H9 (cell line): ENCODE data around the gene CELF1. TPM values are rescaled to one million over a fixed set of nuclear protein-coding genes. Genes with fewer than 3 reads are reported as not detected.
A peak's percentile ranks its signal among the peaks of the same experiment; 100 is the strongest.

Experiments used
- DNase-seq: peaks from one replicate; pipeline ENCODE4 v3.0.0-alpha.2; 2017
- H2AFZ ChIP-seq: one replicate; pipeline ENCODE4 v1.6.1; 2013; ENCODE audit warnings: mild to moderate bottlenecking, low read length, control low read depth, moderate library complexity
- H2AK5ac ChIP-seq: 2 replicates; pipeline ENCODE4 v1.6.1; 2013; ENCODE audit warnings: low read length, control low read depth, mixed read lengths; ENCODE audit not compliant: insufficient read length
- H2BK120ac ChIP-seq: one replicate; pipeline ENCODE4 v1.6.1; 2013; ENCODE audit warnings: low read depth, mild to moderate bottlenecking, low read length, control low read depth, inconsistent platforms; ENCODE audit not compliant: poor library complexity, severe bottlenecking
- H2BK12ac ChIP-seq: 2 replicates; pipeline ENCODE4 v1.6.1; 2013; ENCODE audit warnings: low read length, control low read depth, mixed read lengths, low read depth; ENCODE audit not compliant: insufficient read length
- H2BK15ac ChIP-seq: 2 replicates; pipeline ENCODE4 v1.6.1; 2013; ENCODE audit warnings: low read depth, low read length, control low read depth
- H2BK20ac ChIP-seq: one replicate; pipeline ENCODE4 v1.6.1; 2013; ENCODE audit warnings: low read depth, mild to moderate bottlenecking, low read length, control low read depth, inconsistent platforms; ENCODE audit not compliant: poor library complexity, severe bottlenecking
- H2BK5ac ChIP-seq: 2 replicates; pipeline ENCODE4 v1.6.1; 2013; ENCODE audit warnings: low read length, control low read depth, mixed read lengths; ENCODE audit not compliant: insufficient read length
- H3K14ac ChIP-seq: 2 replicates; pipeline ENCODE4 v1.6.1; 2013; ENCODE audit warnings: low read length, control low read depth; ENCODE audit not compliant: insufficient read depth
- H3K18ac ChIP-seq: 2 replicates; pipeline ENCODE4 v1.6.1; 2013; ENCODE audit warnings: low read depth, mild to moderate bottlenecking, mixed read lengths, low read length, control low read depth; ENCODE audit not compliant: insufficient read length
- H3K23ac ChIP-seq: 2 replicates; pipeline ENCODE4 v1.6.1; 2013; ENCODE audit warnings: low read length, control low read depth, mixed read lengths, low read depth; ENCODE audit not compliant: insufficient read length
- H3K23me2 ChIP-seq: 2 replicates; pipeline ENCODE4 v1.6.1; 2013; ENCODE audit warnings: low read depth, mild to moderate bottlenecking, mixed read lengths, low read length, control low read depth; ENCODE audit not compliant: insufficient read length, poor library complexity, severe bottlenecking
- H3K27ac ChIP-seq: 2 replicates; pipeline ENCODE4 v1.5.1; 2013; ENCODE audit warnings: low read length, control low read depth, mixed read lengths, low read depth; ENCODE audit not compliant: insufficient read length
- H3K27me3 ChIP-seq: 2 replicates; pipeline ENCODE4 v1.6.1; 2013; ENCODE audit warnings: low read length, control low read depth, inconsistent platforms; ENCODE audit not compliant: insufficient read depth
- H3K4ac ChIP-seq: 2 replicates; pipeline ENCODE4 v1.6.1; 2013; ENCODE audit warnings: low read depth, mild to moderate bottlenecking, control low read depth, inconsistent platforms, low read length, moderate library complexity
- H3K4me1 ChIP-seq: 2 replicates; pipeline ENCODE4 v1.6.1; 2013; ENCODE audit warnings: low read length, control low read depth, inconsistent platforms; ENCODE audit not compliant: insufficient read depth
- H3K4me2 ChIP-seq: 2 replicates; pipeline ENCODE4 v1.6.1; 2013; ENCODE audit warnings: low read length, control low read depth, mixed read lengths; ENCODE audit not compliant: insufficient read length, insufficient read depth
- H3K56ac ChIP-seq: 2 replicates; pipeline ENCODE4 v1.6.1; 2013; ENCODE audit warnings: low read depth, mild to moderate bottlenecking, mixed read lengths, low read length, control low read depth; ENCODE audit not compliant: insufficient read length
- H3K79me1 ChIP-seq: 2 replicates; pipeline ENCODE4 v1.6.1; 2013; ENCODE audit warnings: low read depth, mild to moderate bottlenecking, moderate library complexity, low read length, control low read depth, inconsistent platforms; ENCODE audit not compliant: insufficient read depth, poor library complexity, severe bottlenecking
- H3K79me2 ChIP-seq: 2 replicates; pipeline ENCODE4 v1.6.1; 2013; ENCODE audit warnings: low read length, control low read depth, inconsistent platforms; ENCODE audit not compliant: insufficient read depth
- H3K9ac ChIP-seq: 2 replicates; pipeline ENCODE4 v1.6.1; 2013; ENCODE audit warnings: low read length, control low read depth, mixed read lengths; ENCODE audit not compliant: insufficient read length; ENCODE audit errors: extremely low read depth
- H3K9me3 ChIP-seq: one replicate; pipeline ENCODE4 v1.6.1; 2013; ENCODE audit warnings: low read depth, low read length, inconsistent platforms; ENCODE audit not compliant: control insufficient read depth
- H3T11ph ChIP-seq: one replicate; pipeline ENCODE4 v1.6.1; 2013; ENCODE audit warnings: mild to moderate bottlenecking, low read length, control low read depth, inconsistent platforms
- H4K20me1 ChIP-seq: one replicate; pipeline ENCODE4 v1.6.1; 2013; ENCODE audit not compliant: control insufficient read depth, insufficient read length, insufficient read depth
- H4K5ac ChIP-seq: 2 replicates; pipeline ENCODE4 v1.6.1; 2013; ENCODE audit warnings: low read depth, mild to moderate bottlenecking, mixed read lengths, low read length, control low read depth; ENCODE audit not compliant: insufficient read length
- H4K8ac ChIP-seq: replicated peaks from 2 replicates; pipeline ENCODE4 v1.6.1; 2013; ENCODE audit warnings: low read length, control low read depth, mixed read lengths, low read depth; ENCODE audit not compliant: insufficient read length
- H4K91ac ChIP-seq: 2 replicates; pipeline ENCODE4 v1.6.1; 2013; ENCODE audit warnings: low read depth, mild to moderate bottlenecking, moderate library complexity, mixed read lengths, low read length, control low read depth; ENCODE audit not compliant: insufficient read length
- H3K27ac Mint-ChIP-seq, 3 experiments: 2 replicates in 2 of 3; 3 replicates in 1 of 3; pipeline ENCODE4 v1.8.0; 2020 to 2021; ENCODE audit warnings: mixed read lengths in 3 of 3, mild to moderate bottlenecking in 1 of 3, moderate library complexity in 1 of 3
- H3K27me3 Mint-ChIP-seq: 2 replicates; pipeline ENCODE4 v1.8.0; 2021; ENCODE audit warnings: low read depth, mild to moderate bottlenecking, moderate library complexity, mixed read lengths
- H3K36me3 Mint-ChIP-seq, 3 experiments: 2 replicates in 2 of 3; 3 replicates in 1 of 3; pipeline ENCODE4 v1.8.0; 2020 to 2021; ENCODE audit warnings: low read depth in 3 of 3, mixed read lengths in 3 of 3; ENCODE audit not compliant: insufficient read depth in 1 of 3
- H3K4me1 Mint-ChIP-seq, 2 experiments: 2 replicates each; pipeline ENCODE4 v1.8.0; 2020; ENCODE audit warnings: mixed read lengths in 2 of 2
- H3K4me3 Mint-ChIP-seq, 2 experiments: 2 replicates in 1 of 2; 3 replicates in 1 of 2; pipeline ENCODE4 v1.8.0; 2020 to 2021; ENCODE audit warnings: mild to moderate bottlenecking in 2 of 2, mixed read lengths in 2 of 2, moderate library complexity in 1 of 2
- H3K9me3 Mint-ChIP-seq, 2 experiments: 2 replicates in 1 of 2; 3 replicates in 1 of 2; pipeline ENCODE4 v1.8.0; 2020; ENCODE audit warnings: mild to moderate bottlenecking in 2 of 2, mixed read lengths in 2 of 2, moderate library complexity in 1 of 2
- WGBS: extraction: QIAGEN DNeasy Blood & Tissue Kit; methylation state at CpG from one replicate; pipeline ENCODE4 v1.1.7; 2013; ENCODE audit warnings: missing lambda C conversion rate, low lambda C conversion rate, mixed read lengths; ENCODE audit not compliant: insufficient read length; ENCODE audit errors: extremely low coverage; 5-methylcytosine and 5-hydroxymethylcytosine counted together
- total RNA-seq: library from RNA; stranded (reverse); gene quantifications from 2 replicates; pipeline ENCODE4 v1.2.1, GENCODE V29; 2021
- TF ChIP-seq, protein P1 (sequence below): fragments of 200-600 bp; sonication (generic); conservative IDR thresholded peaks from 3 replicates; pipeline ENCODE4 v1.8.0; 2021; ENCODE audit warnings: antibody characterized with exemption, mild to moderate bottlenecking

Gene CELF1
- total RNA-seq, 1 experiment from 2014 or later, result 211 TPM

DNA sequence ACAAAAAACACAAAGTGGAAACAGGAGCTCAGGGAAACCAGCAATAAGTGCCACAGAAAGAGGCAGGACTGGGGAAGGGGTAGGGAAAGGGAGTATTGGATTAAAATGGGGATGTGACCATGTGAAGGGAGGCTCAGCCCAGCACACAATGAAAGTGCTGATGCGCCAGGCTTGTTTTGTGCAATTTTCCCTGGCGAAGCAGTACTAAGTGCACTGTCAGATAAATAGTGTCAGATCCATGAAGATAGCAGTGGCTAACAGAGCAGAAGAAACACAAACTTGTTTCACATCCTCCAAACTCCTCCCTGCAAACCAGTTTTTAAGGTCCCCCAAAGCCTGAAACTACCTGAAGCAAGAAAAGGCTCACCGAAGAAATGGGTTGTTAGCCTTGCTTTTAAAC is 53.3 kb downstream of the CELF1 start:
- Histone ChIP-seq H3K27ac (no peak overlapping the region), H2AFZ (no peak overlapping the region), H3K79me2 (peaks cover 27% of the 10 kb centered on the region), H3K4me1 (peaks cover 3% of the 10 kb centered on the region; the same call in 1 of the 2 replicates), H2BK120ac (no peak overlapping the region), H4K8ac (no peak overlapping the region), H3K14ac (no peak overlapping the region; the same call in 1 of the 2 replicates), H2BK5ac (no peak overlapping the region), H3K56ac (no peak overlapping the region), H3K23me2 (no peaks in the 10 kb centered on the region), H3T11ph (no peak overlapping the region), H4K91ac (no peak overlapping the region), H3K9me3 (no peaks in the 10 kb centered on the region), H3K4ac (no peak overlapping the region), H2AK5ac (no peak overlapping the region), H3K9ac (no peak overlapping the region), H4K20me1 (no peaks in the 10 kb centered on the region), H2BK20ac (no peak overlapping the region), H3K79me1 (peaks cover 10% of the 10 kb centered on the region), H3K23ac (no peak overlapping the region), H2BK15ac (no peak overlapping the region), H3K4me2 (no peak overlapping the region), H4K5ac (no peak overlapping the region), H3K27me3 (no peaks in the 10 kb centered on the region), H3K18ac (no peak overlapping the region), H2BK12ac (no peak overlapping the region)
- no peaks in the 10 kb centered on the region for H3K9me3 Mint-ChIP-seq
- no CpG with 5 or more reads among the region's 3 CpGs for WGBS
- H3K4me3 Mint-ChIP-seq, result no peak overlapping the region
- TF ChIP-seq, protein P1, sequence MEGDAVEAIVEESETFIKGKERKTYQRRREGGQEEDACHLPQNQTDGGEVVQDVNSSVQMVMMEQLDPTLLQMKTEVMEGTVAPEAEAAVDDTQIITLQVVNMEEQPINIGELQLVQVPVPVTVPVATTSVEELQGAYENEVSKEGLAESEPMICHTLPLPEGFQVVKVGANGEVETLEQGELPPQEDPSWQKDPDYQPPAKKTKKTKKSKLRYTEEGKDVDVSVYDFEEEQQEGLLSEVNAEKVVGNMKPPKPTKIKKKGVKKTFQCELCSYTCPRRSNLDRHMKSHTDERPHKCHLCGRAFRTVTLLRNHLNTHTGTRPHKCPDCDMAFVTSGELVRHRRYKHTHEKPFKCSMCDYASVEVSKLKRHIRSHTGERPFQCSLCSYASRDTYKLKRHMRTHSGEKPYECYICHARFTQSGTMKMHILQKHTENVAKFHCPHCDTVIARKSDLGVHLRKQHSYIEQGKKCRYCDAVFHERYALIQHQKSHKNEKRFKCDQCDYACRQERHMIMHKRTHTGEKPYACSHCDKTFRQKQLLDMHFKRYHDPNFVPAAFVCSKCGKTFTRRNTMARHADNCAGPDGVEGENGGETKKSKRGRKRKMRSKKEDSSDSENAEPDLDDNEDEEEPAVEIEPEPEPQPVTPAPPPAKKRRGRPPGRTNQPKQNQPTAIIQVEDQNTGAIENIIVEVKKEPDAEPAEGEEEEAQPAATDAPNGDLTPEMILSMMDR, result no peak
- no peak for DNase-seq
- peaks cover 0 to 8% (median 4%) of the 10 kb centered on the region in 3 experiments; a peak in 3 of 7 replicates for H3K36me3 Mint-ChIP-seq
- H3K27ac Mint-ChIP-seq, result peak overlapping the region; percentile 28 to 89 (median 59); a peak in 4 of 7 replicates
- peaks cover 22 to 36% of the 10 kb centered on the region in 2 experiments for H3K4me1 Mint-ChIP-seq
- H3K27me3 Mint-ChIP-seq, result no peaks in the 10 kb centered on the region
